HG02678 (cell line): Measurements from ENCODE around the gene TMPRSS9.
"Not testable (repeated sequence)": the region's sequence is repeated elsewhere in the genome, so short reads cannot be mapped to it uniquely, and the experiment has no call there.

Experiments
- ATAC-seq: cut with Tn5 transposase; IDR thresholded peaks from one replicate; pipeline ENCODE4 v1.9.1; 2021; ENCODE audit warnings: mild to moderate bottlenecking, moderate library complexity; ENCODE audit not compliant: unreplicated experiment

The TMPRSS9 gene

DNA sequence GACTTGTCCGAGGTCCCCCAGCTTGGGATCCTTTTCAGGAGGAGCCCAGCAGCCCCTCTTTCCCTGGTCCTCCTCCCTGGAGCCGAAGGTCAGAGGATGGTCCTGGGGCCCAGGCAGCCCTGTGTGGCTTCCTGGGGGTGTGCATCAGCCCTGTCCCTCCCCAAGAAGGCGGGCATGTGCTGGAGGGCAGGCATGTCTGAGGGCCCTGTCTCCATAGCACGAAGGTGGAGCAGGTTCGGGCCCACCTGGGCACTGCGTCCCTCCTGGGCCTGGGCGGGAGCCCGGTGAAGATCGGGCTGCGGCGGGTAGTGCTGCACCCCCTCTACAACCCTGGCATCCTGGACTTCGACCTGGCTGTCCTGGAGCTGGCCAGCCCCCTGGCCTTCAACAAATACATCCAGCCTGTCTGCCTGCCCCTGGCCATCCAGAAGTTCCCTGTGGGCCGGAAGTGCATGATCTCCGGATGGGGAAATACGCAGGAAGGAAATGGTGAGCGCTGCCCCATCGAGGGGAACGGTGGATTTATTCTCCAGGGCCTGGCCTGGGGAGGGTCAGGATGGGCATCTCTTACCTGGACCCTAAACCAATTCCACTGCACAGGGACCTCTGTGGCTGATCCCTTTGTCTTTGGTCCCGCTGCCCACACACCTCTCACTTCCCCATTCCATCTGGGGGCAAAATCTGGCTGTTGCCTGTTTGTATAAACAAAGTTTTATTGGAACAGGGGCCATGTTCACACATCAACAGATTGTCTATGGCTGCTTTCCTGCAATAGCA, 56.4 kb downstream of the TMPRSS9 start:
- no peak for ATAC-seq

DNA sequence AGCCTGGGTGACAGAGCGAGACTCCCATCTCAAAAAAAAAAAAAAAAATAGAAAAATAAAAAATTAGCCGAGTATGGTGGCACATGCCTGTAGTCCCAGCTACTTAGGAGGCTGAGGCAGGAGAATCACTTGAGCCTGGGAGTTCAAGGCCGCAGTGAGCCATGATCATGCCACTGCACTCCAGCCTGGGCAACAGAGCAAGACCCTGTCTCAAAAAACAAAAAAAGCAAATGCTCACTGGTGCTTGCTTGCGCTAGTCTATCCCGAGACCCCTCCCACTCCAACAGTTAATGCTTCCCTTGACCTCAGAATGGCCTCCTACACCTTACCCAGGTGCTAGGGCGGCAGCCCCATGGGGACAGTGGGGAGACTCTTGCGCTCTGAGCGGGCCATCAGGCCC, 57.4 kb downstream of the TMPRSS9 start:
- ATAC-seq: not testable (repeated sequence)

DNA sequence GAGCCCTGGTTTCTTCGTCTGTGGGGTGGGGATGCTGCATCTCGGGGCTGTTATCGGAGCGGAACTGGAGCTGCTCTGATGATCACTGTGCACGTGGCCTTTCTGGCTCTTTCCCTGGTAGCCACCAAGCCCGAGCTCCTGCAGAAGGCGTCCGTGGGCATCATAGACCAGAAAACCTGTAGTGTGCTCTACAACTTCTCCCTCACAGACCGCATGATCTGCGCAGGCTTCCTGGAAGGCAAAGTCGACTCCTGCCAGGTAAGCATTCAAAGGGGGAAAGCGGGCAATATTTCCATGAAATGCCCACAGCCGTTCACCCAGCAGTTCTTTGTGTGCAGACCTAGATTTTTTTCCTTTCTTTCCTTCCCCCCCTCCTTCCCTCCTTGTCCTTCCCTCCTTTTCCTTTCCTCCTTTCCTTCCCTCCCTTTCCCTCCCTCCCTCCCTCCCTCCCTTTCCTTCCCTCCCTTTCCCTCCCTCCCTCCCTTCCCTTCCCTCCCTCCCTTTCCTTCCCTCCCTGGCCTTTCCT, 57.9 kb downstream of the TMPRSS9 start:
- ATAC-seq: no peak

DNA sequence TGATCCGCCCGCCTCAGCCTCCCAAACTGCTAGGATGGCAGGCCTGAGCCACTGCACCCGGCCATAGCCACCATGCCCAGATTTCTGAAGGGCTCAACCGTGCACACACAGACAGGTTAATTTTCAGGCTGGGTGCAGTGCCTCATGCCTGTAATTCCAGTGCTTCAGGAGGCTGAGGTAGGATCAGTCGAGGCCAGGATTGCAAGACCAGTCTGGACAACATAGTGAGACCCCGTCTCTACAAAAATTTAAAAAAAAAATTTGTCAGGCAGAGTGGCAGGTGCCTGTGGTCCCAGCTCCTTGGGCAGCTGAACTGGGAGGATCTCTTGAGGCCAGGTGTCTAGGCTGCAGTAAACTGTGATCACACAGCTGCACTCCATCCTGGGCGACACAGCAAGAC, 59.7 kb downstream of the TMPRSS9 start:
- ATAC-seq: no peak

DNA sequence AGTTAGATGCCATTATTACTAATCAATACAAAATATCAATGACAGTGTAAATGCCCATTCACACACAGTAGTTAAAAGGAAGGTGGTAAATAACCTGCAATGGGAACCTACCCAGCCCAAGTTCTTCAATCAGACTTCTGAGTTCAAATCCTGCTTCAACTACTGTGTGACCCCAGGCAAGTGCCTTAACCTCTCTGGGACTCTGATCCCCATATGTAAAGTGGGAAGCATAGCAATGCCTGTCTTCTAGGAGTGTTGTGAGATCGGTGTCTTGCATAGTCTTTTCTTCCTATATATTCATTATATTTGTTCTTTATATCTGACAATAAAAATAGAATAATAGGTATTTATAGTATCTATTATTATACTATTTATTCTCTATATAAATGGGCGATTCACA, 60.4 kb downstream of the TMPRSS9 start:
- ATAC-seq: no peak

DNA sequence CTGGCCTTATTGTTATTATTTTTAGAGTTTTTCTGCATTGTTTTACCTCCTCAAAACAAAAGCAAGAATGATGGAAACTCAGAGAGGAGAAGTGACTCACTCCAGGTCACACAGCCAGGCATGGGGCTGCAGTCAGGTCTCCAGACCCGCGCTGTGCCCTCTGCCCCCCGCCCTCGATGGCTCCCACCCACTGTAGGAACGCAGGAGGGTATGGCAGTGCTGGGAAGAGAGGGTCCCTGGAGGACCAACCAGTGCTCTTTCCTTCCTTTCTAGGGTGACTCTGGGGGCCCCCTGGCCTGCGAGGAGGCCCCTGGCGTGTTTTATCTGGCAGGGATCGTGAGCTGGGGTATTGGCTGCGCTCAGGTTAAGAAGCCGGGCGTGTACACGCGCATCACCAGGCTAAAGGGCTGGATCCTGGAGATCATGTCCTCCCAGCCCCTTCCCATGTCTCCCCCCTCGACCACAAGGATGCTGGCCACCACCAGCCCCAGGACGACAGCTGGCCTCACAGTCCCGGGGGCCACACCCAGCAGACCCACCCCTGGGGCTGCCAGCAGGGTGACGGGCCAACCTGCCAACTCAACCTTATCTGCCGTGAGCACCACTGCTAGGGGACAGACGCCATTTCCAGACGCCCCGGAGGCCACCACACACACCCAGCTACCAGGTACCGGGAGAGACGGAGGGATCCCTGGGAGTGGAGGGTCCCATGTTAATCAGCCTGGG, 61.7 kb downstream of the TMPRSS9 start:
- no peak for ATAC-seq

DNA sequence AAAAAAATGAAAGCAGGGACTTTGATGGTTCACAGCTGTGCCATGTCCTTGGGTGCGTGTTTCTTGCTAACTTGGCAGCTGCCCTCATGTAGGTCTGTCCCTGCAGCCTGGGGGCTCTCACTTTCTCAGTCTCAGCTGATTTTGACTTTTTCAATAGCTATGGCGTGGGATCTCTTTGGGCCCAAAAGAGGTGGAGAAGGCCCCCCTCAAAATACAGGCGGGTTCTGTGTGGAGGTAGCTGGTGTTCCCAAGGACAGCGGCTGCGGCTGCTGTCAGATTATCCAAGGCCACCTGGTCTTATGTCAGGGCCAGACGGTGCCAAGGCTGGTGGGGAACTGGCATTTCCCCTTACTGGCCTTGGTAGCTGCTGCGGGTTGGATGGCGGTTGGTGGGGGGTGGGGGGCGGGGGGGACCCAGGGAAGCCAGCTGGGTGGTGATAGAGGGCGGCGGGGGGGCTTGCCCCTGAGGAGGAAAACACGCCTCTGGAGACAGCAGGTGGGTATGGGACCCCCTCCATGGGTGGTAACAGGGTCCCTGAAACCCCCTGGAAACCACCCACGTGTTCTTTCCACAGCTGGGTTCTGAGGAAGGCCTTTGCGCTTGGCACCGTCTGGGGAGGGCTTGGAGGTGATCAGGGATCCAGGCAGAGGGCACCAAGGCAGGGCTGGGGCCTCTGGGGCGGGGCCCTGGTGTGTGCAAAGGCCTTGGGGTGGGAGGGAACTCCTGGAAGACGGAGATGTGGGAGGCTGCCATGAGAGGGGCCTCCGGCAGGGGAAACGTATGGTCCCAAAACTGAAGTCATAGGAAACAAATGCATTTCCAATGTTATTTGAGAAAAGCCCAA, 63.2 kb downstream of the TMPRSS9 start:
- no peak for ATAC-seq

DNA sequence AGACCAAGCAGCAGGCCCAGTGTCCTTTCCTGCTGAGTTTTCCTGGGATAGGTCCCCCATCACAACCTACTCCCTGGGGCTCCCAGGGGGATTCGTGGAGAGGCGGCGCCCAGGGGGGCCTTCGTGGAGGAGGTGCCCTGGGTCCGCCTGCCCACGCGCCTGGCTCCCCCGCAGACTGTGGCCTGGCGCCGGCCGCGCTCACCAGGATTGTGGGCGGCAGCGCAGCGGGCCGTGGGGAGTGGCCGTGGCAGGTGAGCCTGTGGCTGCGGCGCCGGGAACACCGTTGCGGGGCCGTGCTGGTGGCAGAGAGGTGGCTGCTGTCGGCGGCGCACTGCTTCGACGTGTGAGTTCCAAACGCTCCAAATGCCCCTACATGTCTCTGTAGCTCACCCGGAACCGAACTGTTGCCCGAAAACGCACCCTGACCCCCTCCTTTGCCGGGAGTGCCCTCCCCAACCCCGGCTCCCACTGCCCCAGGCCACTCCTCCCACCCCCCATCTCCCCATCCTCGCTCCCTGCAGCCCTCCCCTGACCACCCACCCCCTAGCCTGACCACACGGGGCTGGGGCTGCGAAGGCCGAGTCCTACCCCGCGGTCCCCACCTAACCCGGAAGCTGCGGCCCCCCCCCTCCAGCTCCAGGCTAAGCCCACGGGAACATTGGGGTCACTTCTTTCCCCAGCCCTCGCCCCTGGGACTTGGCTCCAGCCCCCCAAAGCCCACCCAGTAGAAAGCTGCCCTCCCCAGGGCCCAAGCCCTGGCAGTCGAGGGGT, 64.0 kb downstream of the TMPRSS9 start:
- no peak for ATAC-seq

DNA sequence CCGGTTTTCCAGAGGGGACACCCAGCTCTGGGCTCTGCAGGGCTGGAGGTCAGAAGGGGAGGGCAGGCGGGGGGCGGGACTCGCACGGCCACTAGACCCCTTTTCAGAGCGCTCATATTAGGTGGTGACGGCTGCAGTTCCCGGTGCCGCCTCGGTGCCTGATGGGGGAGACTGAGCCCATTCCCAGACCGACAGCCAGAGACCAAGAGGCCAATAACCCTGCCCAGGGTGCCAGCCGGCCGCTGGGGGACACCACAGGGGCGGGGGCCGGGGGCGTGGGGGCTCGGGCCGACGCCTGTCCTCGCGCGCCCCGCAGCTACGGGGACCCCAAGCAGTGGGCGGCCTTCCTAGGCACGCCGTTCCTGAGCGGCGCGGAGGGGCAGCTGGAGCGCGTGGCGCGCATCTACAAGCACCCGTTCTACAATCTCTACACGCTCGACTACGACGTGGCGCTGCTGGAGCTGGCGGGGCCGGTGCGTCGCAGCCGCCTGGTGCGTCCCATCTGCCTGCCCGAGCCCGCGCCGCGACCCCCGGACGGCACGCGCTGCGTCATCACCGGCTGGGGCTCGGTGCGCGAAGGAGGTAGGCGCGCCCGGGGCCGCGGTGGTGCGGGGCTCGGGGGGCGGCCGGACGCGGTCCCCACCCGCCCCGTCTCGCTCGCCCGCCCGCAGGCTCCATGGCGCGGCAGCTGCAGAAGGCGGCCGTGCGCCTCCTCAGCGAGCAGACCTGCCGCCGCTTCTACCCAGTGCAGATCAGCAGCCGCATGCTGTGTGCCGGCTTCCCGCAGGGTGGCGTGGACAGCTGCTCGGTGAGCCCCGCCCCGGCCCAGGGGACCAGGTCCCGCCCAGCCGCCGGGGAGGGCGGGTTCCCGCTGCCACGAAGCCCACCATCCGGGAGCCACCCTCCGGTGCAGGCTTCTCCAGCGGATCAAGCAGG, 64.9 kb downstream of the TMPRSS9 start:
- ATAC-seq: no peak

DNA sequence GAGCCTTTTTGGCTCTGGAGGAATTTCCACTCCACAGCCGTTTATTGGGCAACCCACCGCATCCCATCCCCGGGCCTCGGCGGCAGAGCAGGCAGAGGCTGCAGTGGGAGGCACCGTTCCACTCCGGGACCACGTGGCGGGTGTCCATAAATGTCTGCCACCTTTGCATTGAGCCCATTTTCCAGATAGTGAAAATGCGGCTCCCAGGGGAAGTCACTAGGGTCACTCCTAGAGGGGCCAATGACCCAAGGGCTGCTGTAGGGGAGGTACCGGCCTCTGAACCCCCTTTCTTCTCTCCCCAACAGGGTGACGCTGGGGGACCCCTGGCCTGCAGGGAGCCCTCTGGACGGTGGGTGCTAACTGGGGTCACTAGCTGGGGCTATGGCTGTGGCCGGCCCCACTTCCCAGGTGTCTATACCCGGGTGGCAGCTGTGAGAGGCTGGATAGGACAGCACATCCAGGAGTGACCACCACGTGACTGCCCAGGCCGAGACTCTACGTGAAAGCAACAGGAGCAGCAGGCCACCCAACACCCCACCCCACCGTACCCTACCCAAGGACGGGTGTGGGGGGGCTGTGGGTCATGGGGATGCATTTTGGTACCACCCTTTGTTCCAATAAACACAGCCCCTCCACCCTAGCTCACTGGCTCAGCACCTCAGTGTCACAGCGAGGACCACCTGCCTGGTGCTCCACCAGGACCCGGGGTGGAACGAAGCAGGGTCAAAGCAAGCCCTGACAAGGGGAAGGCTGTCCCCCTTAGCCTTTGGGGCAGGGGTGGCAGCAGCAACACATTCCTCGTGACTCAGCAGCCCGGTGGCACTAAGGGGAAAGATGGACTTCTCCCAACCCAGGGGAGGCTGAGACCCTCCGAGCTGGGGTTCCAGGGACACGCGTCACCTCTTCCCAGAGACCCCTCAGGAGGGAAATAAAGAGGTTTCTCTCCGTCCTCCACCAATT, 65.8 kb downstream of the TMPRSS9 start:
- no peak for ATAC-seq

DNA sequence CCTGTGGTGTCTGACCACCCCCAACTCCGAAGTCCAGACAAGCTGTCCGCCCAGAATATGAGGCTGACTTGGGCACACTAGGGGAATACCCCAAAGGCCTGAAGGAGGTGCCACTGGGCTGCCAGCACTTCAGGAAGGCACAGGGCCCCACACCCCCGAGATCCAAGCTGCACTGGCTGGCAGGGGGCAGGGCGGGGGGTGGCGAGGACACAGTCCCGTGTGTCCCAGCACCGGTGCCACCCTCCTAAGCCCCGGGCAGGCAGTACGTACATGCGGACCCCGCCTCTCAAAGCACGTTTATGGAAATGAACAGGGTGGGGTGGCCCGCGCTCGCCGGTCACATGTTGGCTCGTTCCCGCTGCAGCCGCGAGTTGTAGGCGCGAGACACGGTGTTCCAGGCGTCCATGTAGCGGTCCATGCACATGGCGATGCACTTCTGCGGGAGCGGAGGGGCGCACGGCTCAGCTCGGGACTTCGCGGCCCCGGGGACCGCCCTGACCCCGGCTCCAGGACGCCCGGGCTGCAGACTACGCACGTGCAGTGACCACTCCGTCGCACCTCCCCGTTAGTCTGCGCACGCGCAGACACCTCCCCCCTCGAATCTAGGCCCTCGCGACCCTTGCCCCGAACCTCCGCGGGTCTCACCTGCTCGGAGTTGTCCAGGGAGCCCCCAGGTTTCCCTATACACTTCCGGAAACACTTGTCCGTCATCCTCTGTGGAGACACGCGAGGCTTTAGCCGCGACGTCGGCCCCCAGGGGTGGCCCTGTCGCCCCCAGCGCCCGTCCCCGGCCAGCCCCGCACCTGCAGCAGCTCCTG, 66.8 kb downstream of the TMPRSS9 start:
- ATAC-seq: peak; percentile 10

DNA sequence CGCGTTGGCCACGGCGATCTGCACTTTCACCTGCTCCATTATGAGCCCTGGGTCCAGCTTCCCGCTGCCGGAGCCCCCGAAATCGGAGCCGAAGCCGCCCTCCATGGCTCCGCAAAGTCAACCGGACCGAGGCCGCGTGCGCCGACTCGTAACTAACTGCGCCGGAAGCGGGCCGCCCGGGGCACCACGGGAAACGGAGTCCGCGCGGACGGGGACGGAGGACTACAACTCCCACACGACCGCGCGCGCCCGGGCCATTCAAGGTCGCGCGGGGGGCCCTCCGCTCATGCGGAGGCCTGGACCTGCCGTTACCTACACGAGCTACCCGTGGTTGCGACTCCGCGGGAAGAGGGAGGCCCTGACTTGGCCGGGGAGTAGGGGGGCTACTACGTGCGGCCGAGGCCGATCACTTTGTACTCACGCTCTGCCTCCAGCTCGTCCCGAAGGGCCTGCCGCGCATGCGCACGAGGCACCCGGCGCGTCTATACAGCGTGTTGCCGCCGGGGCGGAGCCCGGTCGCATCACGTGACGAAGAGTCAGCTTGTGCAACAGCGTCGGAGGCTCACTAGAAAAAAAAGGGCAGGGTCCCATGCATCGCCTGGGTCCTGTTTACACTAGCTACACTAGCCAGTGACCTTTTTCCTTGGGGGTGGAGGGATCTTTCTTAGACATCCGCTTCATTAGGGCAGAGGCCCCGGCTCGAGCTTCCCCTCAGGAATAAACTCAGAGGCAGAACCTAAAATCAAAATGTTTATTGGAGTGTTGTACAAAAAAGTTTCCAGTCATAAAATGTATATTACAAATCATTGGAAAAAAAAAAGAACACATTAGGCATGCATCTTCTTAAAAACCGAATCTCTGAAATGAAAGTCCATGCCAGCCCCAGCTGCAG, 67.6 kb downstream of the TMPRSS9 start, which contains the start of gene TIMM13:
Gene TIMM13, minus strand, starts transcription at position 158 of the 892 bp plus-strand sequence. Its CDS starts 53 bp downstream, at position 105.
- ATAC-seq: peak; percentile 88

DNA sequence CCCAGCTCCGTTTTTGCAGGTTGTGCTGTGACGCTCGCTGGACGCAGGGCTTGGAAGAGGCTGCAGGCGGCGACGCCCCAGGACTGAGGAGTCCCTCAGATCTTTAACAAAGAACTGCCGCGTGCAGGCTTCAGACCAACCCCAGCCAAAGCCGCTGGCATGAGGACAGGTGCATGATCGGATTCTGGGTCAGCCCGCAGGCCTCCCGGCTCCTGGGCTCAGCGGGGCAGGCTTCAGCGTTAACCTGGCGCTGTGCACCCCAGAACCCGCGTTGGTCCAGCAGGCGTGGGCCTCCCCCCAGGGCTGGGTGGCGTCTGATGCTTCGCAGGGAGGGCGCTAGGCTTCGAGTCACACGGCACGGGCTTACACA, 68.2 kb downstream of the TMPRSS9 start:
- no peak for ATAC-seq

DNA sequence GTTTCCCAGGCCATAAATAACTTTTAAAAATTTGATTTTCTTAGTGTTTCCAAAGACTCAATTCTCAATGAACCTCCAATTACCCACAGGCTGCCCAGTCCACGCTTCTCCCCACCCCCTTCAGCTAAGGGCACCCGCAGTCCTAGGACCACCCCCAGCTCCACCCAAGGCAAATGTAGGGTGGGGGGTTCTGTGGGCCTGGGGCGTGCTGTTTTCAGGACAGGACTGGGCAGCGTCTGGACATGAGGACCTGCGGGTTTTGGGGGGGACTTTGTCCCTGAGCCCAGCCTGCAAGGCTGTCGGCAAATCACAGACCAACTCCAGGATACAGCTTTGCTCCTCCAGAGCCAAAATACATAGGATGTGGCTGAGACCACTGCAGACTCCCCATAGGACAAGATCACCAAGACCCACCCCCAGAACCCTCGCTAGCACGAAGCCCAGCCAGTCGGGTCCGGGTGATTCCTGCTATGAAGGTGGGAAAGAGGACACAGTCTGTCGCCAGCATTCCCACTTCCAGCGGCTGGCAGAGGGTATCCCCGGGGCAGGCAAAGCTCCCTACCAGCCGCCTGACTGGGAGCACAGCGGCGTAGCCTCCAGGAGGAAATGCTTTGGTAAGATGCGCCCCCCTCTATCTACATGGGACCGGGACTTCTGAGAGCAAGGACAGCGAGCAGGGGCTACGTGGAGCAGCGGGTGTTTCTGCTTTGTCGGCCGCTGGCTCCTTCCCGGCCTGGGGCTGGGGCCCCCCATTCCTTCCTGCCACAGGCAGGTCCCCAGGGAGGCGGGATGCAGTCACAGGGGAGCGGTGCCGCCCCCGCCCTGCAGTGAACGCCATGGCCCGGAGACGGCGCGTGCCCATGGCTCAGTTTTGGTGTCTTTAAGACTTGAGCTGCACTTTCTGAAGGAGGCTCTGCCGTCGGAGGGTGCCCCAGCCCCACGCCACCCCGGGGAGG, 69.0 kb downstream of the TMPRSS9 start:
- ATAC-seq: no peak

DNA sequence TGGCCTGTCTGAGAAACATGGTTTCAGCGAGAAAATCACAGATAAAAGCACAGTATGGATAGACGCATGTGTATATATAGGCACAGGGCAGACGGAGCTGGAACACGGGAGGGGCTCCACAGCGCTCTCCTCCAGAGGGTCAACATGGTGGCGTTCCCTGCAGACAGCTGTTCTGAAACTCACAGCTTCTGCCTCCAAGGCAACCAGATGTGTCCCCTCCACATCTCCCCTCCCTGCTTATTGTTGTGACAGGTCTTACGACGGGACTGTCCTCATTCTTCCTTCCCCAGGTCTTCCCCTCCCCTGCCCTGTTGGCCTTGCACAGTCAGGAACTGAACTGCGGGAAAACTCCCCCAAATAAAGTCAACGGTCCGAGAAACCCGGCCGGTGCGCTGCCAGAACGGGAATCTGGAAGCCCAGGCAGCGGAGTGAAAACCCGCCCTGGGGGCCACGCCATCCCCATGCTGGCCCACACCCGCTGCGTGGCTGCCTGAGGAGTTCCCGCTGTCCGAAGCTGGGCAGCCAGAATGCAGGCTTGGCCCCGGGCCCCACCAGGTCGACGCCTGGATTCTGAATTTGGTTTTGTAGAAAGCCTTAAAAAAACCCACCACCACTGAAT, 70.0 kb downstream of the TMPRSS9 start:
- ATAC-seq: no peak
